ENCODE measurements around the gene FYN. TPM values are rescaled to one million over a fixed set of nuclear protein-coding genes. Genes with fewer than 3 reads are reported as not detected.

Gene FYN
- total RNA-seq, 4 donors from 2014 or later: 16.3 to 288 (median 52.2) TPM

- Histone ChIP-seq H3K4me1 (peaks cover 17 to 47% (median 37%) of the 10 kb centered on the region in 4 donors), H3K9me3 (no peaks in the 10 kb centered on the region), H3K27ac (peak overlapping the region; percentile 17 to 58 (median 37)), H3K27me3 (no peaks in the 10 kb centered on the region), H3K36me3 (no peaks in the 10 kb centered on the region), H3K4me3 (no peak overlapping the region)
- in situ Hi-C loops (cut with MboI; ENCODE audit: low pct_ligation_motif_present in 1 of 4, low pct_unique_long_range_greater_than_20kb in 1 of 4, low sequenced_read_pairs in 3 of 4): loop anchor here in 1 of 4 donors (5.0 kb wide), 1 partner anchor 287 kb away; no protein-coding TSS in a partner anchor
- TF ChIP-seq POLR2A (IDR thresholded peaks at IDR 0.05) (no peak), POLR2AphosphoS5 (IDR thresholded peaks at IDR 0.05) (no peak), EP300 (IDR thresholded peaks at IDR 0.05; ENCODE audit: low read depth) (no peak), CTCF (IDR thresholded peaks at IDR 0.05) (no peak)
- DNase-seq: no peak
- intact Hi-C loops (cut with DNase I; ENCODE audit: low total_unique reads): loop anchor here (5.0 kb wide), 1 partner anchor 162 kb away; the partner anchor contains the start of gene FYN
- 76 to 80% methylated on average over 2 of the region's 2 CpGs for WGBS, 2 donors (ENCODE audit: low coverage in 1 of 2)
Observed at GRCh38 chr6:111710439-111710838, 162.8 kb downstream of the FYN start.

DNA sequence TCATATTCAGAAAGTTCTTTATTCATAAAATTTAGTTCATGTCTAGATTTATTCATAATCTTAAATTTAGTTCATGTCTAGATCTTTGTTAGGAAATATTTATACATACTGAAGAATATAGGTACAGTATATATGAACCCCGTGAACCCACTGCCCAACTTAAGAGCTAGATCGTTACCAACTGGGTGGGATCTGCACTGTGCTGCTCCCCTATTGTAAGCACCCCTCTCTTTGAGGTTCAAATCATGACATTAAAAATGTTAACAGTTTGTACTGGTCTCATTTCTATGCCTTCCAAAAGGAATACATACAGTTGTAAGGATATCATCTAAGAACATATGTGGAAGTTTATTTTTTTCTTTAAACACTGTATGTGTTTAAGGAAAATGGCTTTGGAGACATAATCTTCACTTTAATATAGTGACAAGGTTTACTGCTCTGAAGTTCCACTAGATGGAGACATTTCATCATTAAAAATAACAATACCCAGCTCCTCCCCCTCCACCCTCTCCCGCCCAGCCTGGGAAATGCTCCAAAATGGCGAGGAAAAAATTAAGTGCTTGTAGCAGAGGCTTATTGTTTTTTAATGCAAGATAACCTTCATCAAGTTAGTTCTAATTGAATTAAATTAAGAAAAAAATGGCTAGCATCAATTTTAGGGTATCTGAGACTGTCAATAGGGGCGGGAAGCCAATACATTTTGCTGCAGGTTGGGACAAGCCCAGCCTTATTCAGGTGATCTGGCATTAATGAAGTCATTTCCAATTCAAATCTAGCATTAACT lies 163.4 kb downstream of the FYN start:
- DNase-seq: peak; percentile 64
- Histone ChIP-seq H3K36me3 (no peaks in the 10 kb centered on the region), H3K9me3 (no peaks in the 10 kb centered on the region), H3K27ac (peak overlapping the region; percentile 17 to 58 (median 37)), H3K4me1 (peaks cover 17 to 47% (median 37%) of the 10 kb centered on the region in 4 donors), H3K4me3 (peak overlapping the region in 1 of 4 donors; percentile 23), H3K27me3 (no peaks in the 10 kb centered on the region)
- intact Hi-C loops (cut with DNase I; ENCODE audit: low total_unique reads) (loop anchor here (5.0 to 10.0 kb wide), 3 partner anchors 162 to 455 kb away; partner anchors contain the start of gene FYN), in situ Hi-C loops (cut with MboI; ENCODE audit: low pct_ligation_motif_present in 1 of 4, low pct_unique_long_range_greater_than_20kb in 1 of 4, low sequenced_read_pairs in 3 of 4) (loop anchor here (5.0 to 10.0 kb wide), 4 partner anchors 285 to 445 kb away; no protein-coding TSS in a partner anchor)
- 21 to 36% methylated on average over 4 to 5 of the region's 5 CpGs for WGBS, 2 donors (ENCODE audit: low coverage in 1 of 2)
- TF ChIP-seq POLR2AphosphoS5 (IDR thresholded peaks at IDR 0.05): no peak
- TF ChIP-seq CTCF (IDR thresholded peaks at IDR 0.05): peak; percentile 68 to 94 (median 72)
- no peak for TF ChIP-seq EP300 (IDR thresholded peaks at IDR 0.05; ENCODE audit: low read depth)
- no peak for TF ChIP-seq POLR2A (IDR thresholded peaks at IDR 0.05)

GRCh38 chr6:111709201-111709600 lies 164.1 kb downstream of the FYN start:
- 65 to 67% methylated on average over 3 of the region's 3 CpGs for WGBS, 2 donors (ENCODE audit: low coverage in 1 of 2)
- H3K27ac ChIP-seq: peak overlapping the region in 1 of 4 donors; percentile 8
- H3K4me1 ChIP-seq: peaks cover 17 to 47% (median 37%) of the 10 kb centered on the region in 4 donors
- in situ Hi-C loops (cut with MboI; ENCODE audit: low pct_ligation_motif_present in 1 of 4, low pct_unique_long_range_greater_than_20kb in 1 of 4, low sequenced_read_pairs in 3 of 4): loop anchor here (5.0 to 10.0 kb wide), 4 partner anchors 286 to 446 kb away; no protein-coding TSS in a partner anchor
- H3K27me3 ChIP-seq: no peaks in the 10 kb centered on the region
- no peak for DNase-seq
- H3K4me3 ChIP-seq: no peak overlapping the region
- TF ChIP-seq CTCF (IDR thresholded peaks at IDR 0.05) (no peak), EP300 (IDR thresholded peaks at IDR 0.05; ENCODE audit: low read depth) (no peak), POLR2A (IDR thresholded peaks at IDR 0.05) (no peak), POLR2AphosphoS5 (IDR thresholded peaks at IDR 0.05) (no peak)
- H3K9me3 ChIP-seq: no peaks in the 10 kb centered on the region
- H3K36me3 ChIP-seq: no peaks in the 10 kb centered on the region
- intact Hi-C loops (cut with DNase I; ENCODE audit: low total_unique reads): loop anchor here (5.0 to 10.0 kb wide), 2 partner anchors 333 to 456 kb away; no protein-coding TSS in a partner anchor

- Histone ChIP-seq H3K4me3 (no peak overlapping the region), H3K9me3 (no peaks in the 10 kb centered on the region), H3K27ac (peak overlapping the region in 3 of 4 donors; percentile 5 to 55 (median 31)), H3K27me3 (no peaks in the 10 kb centered on the region), H3K4me1 (peaks cover 17 to 45% (median 36%) of the 10 kb centered on the region in 4 donors), H3K36me3 (no peaks in the 10 kb centered on the region)
- no peak for TF ChIP-seq POLR2A (IDR thresholded peaks at IDR 0.05)
- TF ChIP-seq EP300 (IDR thresholded peaks at IDR 0.05; ENCODE audit: low read depth): no peak
- no peak for TF ChIP-seq POLR2AphosphoS5 (IDR thresholded peaks at IDR 0.05)
- no peak for TF ChIP-seq CTCF (IDR thresholded peaks at IDR 0.05)
- DNase-seq: no peak
- WGBS, 2 donors (ENCODE audit: low coverage in 1 of 2): 50 to 78% methylated on average over 3 to 4 of the region's 4 CpGs
- in situ Hi-C loops (cut with MboI; ENCODE audit: low pct_ligation_motif_present in 1 of 4, low pct_unique_long_range_greater_than_20kb in 1 of 4, low sequenced_read_pairs in 3 of 4): loop anchor here (5.0 to 10.0 kb wide), 4 partner anchors 287 to 447 kb away; no protein-coding TSS in a partner anchor
- intact Hi-C loops (cut with DNase I; ENCODE audit: low total_unique reads): loop anchor here (5.0 to 10.0 kb wide), 2 partner anchors 335 to 457 kb away; no protein-coding TSS in a partner anchor
Observed at GRCh38 chr6:111707773-111708172, 165.5 kb downstream of the FYN start.

Data from transverse colon (tissue), 4 donors.